Left colon (tissue), 2 donors: ENCODE data around the gene GREB1L. TPM values are rescaled to one million over a fixed set of nuclear protein-coding genes. Genes with fewer than 3 reads are reported as not detected.
"Not testable (repeated sequence)": the region's sequence is repeated elsewhere in the genome, so short reads cannot be mapped to it uniquely, and the experiment has no call there.

Experiments
- ATAC-seq: fragments of 200-7000 bp; cut with Tn5 transposase; one replicate; pipeline ENCODE4 v1.9.1; 2020; ENCODE audit warnings: mild to moderate bottlenecking, moderate library complexity
- DNase-seq, 2 donors: peaks; one replicate each; pipeline ENCODE4 v3.0.0-alpha.2; 2020
- intact Hi-C, 2 donors: fragments of 100-400 bp; cut with DNase I in 1 of 2; cut with micrococcal nuclease in 1 of 2; formaldehyde crosslinking; loops; one replicate each; pipeline versions ENCODE4 v1.11.2 to v1.14.0; 2022; cut with DNase I, micrococcal nuclease
- total RNA-seq, 2 donors: library from RNA; stranded (reverse); fragmentation: NEBNext Ultra II Directional; extraction: Animal tissue kit (Norgen Biotek cat#: 25700); gene quantifications; one replicate each; pipeline ENCODE4 v1.2.1, GENCODE V29; 2021
- donor health status: DM: no; HTN: no; CAD: no.
- donor health status: DM: yes; HTN: yes; CAD: no.

GREB1L gene
- total RNA-seq, 2 donors from 2014 or later, result 0.28 TPM; not detected in 1

DNA sequence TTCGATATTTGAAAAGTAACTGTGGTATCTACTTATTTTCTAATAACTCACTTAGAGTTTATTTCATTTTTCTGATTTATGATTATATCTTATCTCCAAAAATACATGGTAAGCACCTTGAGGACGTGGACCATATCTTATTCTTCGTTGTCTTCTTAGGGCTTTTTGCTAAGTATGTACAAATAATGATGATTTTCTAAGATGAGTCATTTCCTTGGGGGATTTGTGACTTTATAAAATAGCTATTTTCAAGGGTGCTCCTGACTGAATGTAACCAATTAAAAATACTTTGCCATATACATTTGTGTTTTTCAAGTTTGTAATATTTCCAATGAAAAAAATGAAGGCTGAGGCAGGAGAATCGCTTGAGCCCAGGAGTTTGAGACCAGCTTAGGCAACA is 56.3 kb downstream of the GREB1L start:
- DNase-seq (no peak), ATAC-seq (no peak)
- intact Hi-C loops, result no loop called here

DNA sequence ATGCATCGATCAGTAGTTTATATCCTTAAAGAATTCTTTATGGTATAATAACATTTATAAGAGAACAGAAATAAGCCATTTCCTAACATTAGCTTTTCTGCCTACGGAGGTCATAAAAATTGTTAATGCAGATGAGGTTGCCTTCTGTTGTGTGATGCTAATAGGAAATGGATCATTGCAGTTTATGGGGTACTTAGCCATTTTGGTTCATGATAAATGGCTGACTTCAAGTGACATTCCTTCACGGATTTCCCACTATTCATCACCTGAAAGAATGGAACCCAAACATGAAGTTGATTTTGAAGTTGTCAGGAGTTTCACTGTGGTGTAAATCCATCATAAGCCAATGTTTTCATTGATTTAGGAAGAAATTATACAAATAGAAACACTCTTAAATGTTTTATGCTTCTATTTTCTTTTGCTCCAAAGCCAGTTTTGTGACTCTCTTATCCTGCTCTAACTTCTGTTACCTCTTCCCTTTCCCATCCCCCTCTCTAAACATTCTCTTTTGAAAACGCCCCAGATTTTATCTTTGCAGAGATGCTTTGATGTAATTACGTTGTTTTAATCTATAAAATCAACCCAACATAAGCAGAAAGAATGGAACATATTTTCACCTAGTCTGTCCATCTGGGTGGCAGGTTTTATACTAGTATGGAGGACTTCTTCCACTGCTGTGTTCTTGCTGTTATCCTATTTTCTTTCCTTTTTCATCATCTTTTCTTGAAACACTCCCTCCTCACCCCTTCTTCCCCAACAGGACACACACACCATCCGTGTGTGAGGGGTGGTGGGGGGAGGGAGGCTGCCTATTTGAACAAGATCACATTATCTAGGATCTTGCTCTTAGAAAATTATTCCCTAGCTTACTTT is 58.2 kb downstream of the GREB1L start:
- DNase-seq (no peak), ATAC-seq (no peak)
- intact Hi-C loops, result no loop called here

DNA sequence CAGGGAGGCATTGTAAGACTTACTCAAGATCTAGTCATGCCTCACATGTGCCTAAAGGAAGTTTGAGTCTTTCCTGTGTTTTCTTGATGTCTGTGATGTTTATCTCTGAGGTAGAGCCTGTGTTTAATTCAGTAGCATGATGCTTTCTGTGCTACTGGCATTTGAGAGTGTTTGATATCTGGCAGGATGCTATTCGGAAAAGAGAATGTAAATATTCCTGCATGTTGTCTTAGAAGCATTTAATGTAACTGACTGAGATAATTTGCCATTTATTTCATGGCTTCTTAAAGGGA is 58.8 kb downstream of the GREB1L start:
- ATAC-seq, result no peak
- intact Hi-C loops, result no loop called here

DNA sequence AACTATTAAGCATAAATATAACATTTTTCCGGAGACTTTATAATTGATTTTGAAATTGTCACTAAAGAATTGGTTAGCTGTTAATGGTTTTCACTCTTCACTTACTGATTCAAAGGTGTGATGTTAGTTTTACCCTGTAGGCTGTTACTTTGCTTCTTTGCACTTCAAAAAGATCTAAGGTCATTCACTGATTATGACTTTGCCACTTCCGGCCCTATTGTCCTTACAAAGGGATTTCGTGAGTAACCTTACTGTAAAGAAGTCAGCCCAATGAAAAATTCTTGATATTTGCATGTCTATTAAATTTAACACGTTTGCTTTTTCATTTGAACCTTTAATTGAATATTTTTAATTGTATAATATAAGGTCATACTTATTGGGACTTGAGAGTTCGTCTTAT is 61.4 kb downstream of the GREB1L start:
- ATAC-seq (no peak), DNase-seq (no peak)
- intact Hi-C loops, result no loop called here

More for the DNA sequence above, 58.8 kb downstream of the GREB1L start:
- DNase-seq, result no peak

DNA sequence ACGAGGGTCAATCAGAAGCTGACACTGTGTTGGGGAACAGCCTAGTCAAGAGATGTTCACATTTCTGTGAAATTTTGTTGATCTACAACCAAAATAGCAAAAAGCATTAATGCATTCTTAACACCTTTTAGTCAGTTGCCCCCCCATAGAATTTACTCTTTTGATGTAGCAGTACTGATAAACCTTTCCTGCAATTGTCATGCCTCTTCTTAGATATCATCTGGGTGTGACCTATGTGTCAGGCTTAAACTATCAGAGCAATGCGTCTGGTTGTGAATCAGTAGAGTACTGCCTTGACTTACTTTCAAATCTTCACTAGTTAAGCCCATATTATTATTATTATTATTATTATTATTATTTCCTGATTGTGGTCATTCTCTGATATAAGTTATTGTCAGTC is 61.9 kb downstream of the GREB1L start:
- no peak for ATAC-seq
- intact Hi-C loops, result no loop called here
- DNase-seq, result no peak

DNA sequence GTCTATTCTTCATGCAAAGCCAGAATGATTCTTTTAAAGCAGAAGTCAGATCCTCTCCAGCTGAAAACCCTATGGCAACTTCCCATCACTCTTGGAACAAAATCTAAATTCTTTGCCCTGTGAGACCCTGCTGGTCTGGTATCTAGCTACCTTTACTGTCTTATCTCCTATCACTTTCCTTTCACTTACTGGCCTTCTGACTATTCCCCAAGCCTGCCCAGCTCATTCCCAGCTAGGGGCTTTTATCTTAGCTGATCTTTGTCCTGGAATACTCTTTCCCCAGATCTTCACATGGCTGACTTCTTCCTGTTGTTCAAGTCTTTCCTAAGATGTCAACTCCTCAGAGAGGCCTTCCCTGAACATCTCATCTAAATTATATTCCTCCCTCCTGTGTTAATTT is 63.6 kb downstream of the GREB1L start:
- DNase-seq (no peak), ATAC-seq (no peak)
- intact Hi-C loops, result no loop called here

DNA sequence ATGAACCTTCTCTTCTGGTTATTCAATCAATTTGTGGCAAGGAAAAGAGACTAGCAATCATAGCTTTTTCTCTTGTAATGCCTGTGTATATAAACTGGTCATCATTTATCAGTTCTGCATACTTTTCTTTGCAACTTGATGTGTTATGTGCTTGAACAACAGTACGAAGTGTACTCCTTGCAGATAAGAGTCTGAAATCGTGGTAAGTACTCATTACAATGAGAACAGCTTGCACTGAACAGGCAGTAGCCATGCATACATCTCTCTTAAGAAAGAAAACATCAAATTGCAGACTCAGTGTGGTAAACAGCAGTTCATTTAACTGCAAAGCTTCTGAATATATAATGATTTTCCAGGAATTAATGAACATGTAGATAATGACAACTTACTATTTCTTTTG is 64.3 kb downstream of the GREB1L start:
- intact Hi-C loops, result no loop called here
- no peak for DNase-seq
- no peak for ATAC-seq

DNA sequence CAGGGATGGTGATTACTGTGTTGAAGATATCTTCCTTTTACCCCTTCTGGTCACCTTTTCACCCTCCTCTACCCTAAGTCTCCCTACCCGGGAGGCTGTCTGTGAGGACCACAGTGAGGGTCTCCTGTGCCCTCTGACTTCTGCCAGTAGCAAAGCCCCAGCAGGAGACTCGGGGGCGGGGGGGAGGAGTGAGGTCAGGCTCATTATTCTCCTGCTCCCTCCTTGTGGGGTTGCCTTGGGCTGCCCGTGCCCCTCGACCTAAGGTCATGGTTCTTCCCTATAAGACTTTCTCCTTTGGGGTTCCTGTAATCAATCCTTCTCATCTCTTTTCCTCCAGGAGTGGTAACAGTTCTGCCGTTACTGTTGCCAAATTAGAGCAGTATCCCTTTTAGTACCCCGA is 65.5 kb downstream of the GREB1L start:
- intact Hi-C loops, result no loop called here
- ATAC-seq, result no peak

DNA sequence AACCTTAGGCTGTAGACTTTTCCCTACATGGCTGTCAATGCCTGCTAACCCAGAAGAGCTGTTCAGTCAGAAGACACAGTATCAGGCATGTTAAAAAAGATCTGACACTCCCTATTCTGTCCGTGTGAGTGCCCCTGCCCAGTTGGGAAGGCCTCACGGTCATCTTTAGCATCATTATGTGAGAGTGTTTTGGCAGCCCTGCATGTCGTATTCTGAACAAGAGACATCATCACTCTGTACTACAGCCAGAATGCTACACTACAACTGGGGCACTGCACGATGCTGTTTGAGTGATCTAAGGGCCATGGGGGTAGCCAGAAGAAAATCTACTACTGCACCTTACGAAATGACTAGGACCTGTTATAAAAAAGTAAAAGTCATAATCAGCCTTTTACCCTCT is 67.2 kb downstream of the GREB1L start:
- no peak for DNase-seq
- ATAC-seq, result no peak
- intact Hi-C loops, result no loop called here

More for the DNA sequence above, 65.5 kb downstream of the GREB1L start:
- no peak for DNase-seq

DNA sequence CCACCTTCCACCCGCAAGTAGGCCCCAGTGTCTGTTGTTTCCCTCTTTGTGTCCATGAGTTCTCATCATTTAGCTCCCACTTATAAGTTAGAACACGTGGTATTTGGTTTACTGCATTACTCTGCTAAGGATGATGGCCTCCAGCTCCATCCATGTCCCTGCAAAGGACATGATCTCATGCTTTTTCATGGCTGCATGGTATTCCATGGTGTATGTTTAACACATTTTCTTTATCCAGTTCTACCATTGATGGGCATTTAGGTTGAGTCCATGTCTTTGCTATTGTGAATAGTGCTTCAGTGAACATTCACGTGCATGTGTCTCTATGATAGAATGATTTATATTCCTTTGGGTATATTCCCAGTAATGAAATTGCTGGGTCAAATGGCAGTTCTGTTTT is 69.9 kb downstream of the GREB1L start:
- intact Hi-C loops, ATAC-seq, DNase-seq: not testable (repeated sequence)

DNA sequence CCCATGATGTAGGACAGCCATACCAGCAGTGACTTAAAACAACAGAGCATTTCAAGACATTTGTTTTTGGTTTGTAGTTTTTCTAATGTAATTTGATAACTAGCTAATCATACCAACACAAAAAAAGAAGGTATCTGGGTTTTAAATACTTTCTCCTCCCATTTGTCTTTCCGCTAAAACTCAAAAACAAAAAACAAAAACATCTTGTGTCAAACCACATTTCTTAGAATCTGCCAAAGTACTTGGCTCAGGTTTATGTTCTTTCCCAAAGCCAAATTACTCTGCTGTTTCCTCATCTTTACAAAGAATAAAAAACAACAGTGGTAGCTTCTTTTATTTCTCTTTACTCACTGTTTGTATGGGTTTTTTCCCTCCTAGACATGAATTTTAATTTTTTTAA is 71.5 kb downstream of the GREB1L start:
- DNase-seq (no peak), ATAC-seq (no peak)
- intact Hi-C loops, result no loop called here

DNA sequence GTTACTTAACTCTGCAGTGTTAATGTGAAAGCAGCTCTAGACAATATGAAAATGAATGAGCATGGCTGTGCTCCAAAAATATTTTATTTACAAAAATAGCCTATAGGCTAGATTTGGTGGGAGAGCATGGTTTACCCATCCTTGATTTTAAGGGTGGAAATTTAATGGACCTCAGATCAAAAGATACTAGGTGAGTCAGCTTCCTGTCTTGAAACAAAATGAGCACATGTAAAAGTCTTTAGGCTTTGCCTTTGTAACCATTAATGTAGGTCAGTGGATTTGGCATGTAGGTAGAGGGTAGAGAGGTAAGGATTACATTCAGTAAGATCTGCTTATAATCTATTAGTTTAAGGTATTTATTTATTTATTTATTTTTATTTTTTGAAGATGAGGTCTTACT is 72.7 kb downstream of the GREB1L start:
- no peak for ATAC-seq
- DNase-seq, result no peak
- intact Hi-C loops, result no loop called here

DNA sequence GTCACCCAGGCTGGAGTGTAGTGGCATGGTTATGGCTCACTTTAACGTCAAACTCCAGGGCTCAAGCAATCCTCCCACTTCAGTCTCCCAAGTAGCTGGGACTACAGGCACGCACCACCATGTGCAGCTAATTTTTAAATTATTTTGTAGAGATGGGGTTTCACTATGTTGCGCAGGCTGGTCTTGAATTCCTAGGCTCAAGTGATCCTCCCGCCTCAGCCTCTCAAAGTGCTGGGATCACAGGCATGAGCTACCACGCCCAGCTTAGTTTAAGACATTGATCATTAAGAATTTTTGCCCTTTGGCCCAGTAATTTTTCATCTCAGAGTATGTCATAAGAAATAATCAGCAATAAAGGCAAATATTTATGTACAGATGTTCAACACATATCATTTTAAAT is 73.1 kb downstream of the GREB1L start:
- ATAC-seq, DNase-seq: not testable (repeated sequence)

DNA sequence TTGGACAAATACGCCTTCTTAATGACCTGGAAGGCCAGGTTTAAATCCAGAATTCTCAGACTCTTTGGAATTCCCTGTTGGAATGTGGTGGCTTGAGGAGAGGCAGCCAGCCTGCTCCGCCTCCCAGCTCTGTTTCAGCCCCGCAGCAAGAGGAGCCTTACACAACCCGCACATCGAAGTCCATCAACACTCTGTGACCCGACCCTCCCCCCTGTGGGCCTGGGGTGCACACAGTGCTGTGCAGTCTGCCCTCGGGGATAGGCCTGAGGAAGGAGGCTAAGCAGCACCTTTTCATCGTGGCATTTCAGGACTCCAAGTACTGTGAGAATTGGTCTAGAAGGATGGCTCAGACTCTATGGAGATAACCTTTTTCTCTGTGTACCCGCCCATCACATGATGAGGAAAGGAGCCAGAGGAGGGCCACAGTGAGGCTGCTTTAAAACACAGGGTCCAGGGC is 73.7 kb downstream of the GREB1L start:
- DNase-seq (no peak), ATAC-seq (no peak)
- intact Hi-C loops, result no loop called here

More for the DNA sequence above, 73.1 kb downstream of the GREB1L start:
- intact Hi-C loops, result not testable (repeated sequence)

DNA sequence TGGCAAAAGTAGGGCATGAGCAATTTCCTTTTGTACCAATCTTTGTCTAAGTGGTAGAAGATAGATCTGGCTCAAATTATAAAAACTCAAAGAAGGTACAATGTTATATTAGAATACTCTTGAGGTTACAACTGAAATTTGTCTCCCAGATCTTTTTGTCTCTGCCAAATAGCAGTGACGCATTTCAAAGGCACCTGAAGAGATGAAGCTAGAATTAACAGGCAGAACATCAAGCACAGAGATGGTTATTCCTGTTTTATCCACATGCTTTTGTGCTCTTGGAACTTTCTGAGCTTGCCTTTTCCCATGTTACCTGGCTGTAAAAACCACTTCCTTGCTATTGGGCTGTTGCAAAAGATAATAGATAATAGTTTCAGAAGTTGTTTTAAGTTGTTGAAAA is 74.3 kb downstream of the GREB1L start:
- DNase-seq (no peak), ATAC-seq (no peak)
- intact Hi-C loops, result no loop called here

DNA sequence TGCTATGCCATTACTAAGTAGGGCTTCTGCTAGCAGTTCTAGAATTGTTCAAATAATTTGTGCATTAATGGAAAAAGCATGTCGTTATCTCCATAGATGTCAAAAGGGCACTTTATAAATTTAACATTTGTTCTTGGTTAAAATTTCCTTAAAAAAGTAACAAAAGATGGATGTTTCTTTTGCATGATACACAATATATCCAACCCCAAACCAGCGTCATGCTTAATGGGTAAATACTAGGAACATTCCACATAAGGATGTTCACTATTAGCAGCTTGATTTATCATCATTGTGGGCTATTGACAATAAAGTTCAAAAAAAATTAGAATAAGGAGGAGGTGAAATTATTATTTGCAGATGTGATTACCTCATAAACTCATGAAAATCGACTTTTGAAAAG is 79.7 kb downstream of the GREB1L start:
- no peak for DNase-seq
- intact Hi-C loops, result no loop called here

DNA sequence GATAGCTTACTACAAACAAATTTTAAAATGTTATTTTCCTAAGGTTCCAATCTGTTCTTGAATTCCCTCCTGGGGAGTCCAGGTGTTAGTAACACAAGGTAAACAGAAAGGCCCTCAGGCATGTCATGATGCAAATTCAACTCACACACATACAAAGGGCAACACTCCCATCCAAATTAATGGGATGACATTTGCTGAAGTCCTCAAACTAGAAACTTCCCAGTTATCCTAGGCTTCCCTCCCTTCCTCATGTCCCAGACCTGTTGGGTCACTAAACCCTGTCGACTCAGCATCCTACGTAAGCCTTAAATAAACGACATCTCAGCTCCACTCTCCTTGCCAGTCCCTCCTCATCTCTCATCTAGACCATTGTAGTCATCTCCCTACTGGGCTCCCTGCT is 85.1 kb downstream of the GREB1L start:
- DNase-seq, result no peak
- intact Hi-C loops, result no loop called here
- ATAC-seq, result no peak

More for the DNA sequence above, 79.7 kb downstream of the GREB1L start:
- no peak for ATAC-seq

DNA sequence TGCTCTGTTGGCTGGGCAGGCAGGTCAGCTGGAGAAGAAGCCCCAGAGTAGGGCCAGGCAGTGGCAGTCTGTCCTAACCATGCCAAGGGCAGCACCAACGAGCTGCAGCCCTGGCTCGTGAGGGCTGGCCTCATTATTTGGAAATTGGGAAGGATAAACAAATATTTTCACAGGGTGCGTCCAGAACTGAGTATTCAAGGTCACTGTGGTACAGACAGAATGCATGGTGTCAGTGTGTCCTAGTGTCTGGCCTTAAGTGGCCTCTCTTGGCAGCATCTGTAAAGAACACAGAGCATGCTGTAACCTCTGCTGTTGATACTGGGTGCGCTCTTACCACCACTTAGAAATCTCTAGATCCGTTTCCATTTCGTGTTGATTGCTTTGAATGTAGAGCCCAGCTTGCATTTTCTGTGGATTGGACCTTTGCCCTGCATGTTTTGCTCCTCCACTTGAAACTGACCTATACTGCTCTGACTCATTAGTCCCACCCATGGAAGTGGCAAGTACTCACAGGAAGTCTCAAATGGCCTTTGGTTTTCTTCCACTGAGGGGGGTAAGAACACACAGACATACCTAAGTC is 88.2 kb downstream of the GREB1L start:
- peak; percentile 82 for ATAC-seq

DNA sequence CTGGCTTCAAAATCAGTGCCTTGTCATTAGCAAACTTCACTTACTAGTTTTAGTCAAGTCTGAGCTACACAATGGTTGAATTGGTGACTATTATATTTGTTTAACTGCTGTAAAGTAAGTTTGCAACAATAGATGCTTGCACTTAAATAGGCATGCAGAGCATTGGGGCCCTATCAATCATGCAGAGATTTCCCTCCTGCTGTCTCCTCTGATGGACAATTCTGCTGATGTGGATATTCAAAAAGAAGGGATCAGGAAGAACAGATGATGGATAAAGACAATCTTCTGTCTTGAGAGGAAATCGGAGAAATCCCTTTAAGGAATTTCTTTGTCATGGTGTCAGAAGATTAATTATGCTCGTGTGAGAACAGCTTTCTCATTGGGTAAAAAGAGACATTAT is 89.0 kb downstream of the GREB1L start:
- intact Hi-C loops, result no loop called here
- ATAC-seq, result no peak

More for the DNA sequence above, 88.2 kb downstream of the GREB1L start:
- DNase-seq, result no peak
- intact Hi-C loops, result no loop called here

DNA sequence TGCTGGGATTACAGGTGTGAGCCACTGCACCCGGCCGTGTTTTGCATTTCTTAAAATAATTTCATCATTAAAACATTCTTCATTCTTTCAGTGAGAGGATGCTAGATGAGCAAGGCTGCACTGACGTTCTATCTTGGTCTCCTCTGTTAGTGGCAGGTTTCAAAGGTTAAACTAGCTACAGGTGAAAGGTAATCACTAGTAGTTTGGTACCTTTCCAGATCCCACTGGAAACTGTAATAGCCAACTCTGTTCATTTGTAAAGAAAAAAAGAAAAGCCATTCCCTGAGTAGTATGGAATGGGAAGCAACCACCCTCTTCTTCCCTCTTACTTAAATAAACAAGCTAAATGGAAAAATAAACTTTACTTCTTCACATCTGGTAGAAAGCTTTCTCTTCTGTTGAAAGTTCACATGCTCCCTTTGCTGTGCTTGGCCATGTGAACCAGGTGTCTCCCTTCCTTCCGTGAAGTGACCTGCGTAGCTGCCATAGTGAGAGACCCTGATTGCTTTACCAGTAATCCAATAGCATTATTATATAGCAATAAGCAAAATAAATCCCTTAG is 94.0 kb downstream of the GREB1L start:
- intact Hi-C loops, result no loop called here
- DNase-seq (no peak), ATAC-seq (no peak)

More for the DNA sequence above, 89.0 kb downstream of the GREB1L start:
- no peak for DNase-seq
